PC-3 (cell line): ENCODE data around the gene ACAD11.

Source experiments
- CTCF ChIP-seq: fragments of 300-600 bp; sonication (generic); conservative IDR thresholded peaks from 2 replicates; pipeline ENCODE4 v1.5.1; 2017; ENCODE audit warnings: antibody characterized with exemption, low read depth, mild to moderate bottlenecking, low read length
- EZH2 ChIP-seq: fragments of 300-600 bp; sonication (generic); IDR thresholded peaks from one replicate; pipeline ENCODE4 v1.6.1; 2017; ENCODE audit warnings: antibody characterized with exemption, mild to moderate bottlenecking, low read length; ENCODE audit not compliant: unreplicated experiment
- EZH2phosphoT487 ChIP-seq: fragments of 300-600 bp; sonication (generic); IDR thresholded peaks from 2 replicates; pipeline ENCODE4 v1.6.1; 2018; ENCODE audit warnings: mild to moderate bottlenecking, antibody characterized with exemption, low read length, borderline replicate concordance

- TF ChIP-seq CTCF (no peak), EZH2 (no peak), EZH2phosphoT487 (no peak)
Observed at GRCh38 chr3:132549890-132550578, 109.6 kb downstream of the ACAD11 start.
